Neuronal stem cell (in vitro differentiated cells): ENCODE measurements around the gene LUZP2.

Experiments used
- DNase-seq: peaks from one replicate; pipeline ENCODE4 v3.0.0-alpha.2; 2013; ENCODE audit warnings: low spot score
- H2AFZ ChIP-seq: one replicate; pipeline ENCODE4 v1.6.1; 2013; ENCODE audit warnings: mild to moderate bottlenecking, low read length, inconsistent platforms
- H2AK5ac ChIP-seq: 2 replicates; pipeline ENCODE4 v1.6.1; 2013; ENCODE audit warnings: low read depth, mild to moderate bottlenecking, inconsistent platforms, low read length, moderate library complexity, mixed read lengths
- H2BK120ac ChIP-seq: 2 replicates; pipeline ENCODE4 v1.6.1; 2013; ENCODE audit warnings: low read depth, mild to moderate bottlenecking, inconsistent platforms, low read length, moderate library complexity, mixed read lengths
- H2BK12ac ChIP-seq: one replicate; pipeline ENCODE4 v1.6.1; 2013; ENCODE audit warnings: low read length, inconsistent platforms
- H2BK15ac ChIP-seq: 2 replicates; pipeline ENCODE4 v1.6.1; 2013; ENCODE audit warnings: mild to moderate bottlenecking, low read length, inconsistent platforms, mixed read lengths
- H2BK5ac ChIP-seq: one replicate; pipeline ENCODE4 v1.6.1; 2013; ENCODE audit warnings: inconsistent platforms, mild to moderate bottlenecking, low read length, moderate library complexity
- H3K14ac ChIP-seq: one replicate; pipeline ENCODE4 v1.6.1; 2013; ENCODE audit warnings: low read length, inconsistent platforms
- H3K18ac ChIP-seq: 2 replicates; pipeline ENCODE4 v1.6.1; 2013; ENCODE audit warnings: low read length, inconsistent platforms
- H3K23ac ChIP-seq: 2 replicates; pipeline ENCODE4 v1.6.1; 2013; ENCODE audit warnings: low read depth, mild to moderate bottlenecking, mixed read lengths, low read length, inconsistent platforms; ENCODE audit not compliant: poor library complexity
- H3K27ac ChIP-seq: replicated peaks from 3 replicates; pipeline ENCODE4 v1.5.1; 2013; ENCODE audit warnings: low read length, inconsistent platforms
- H3K27me3 ChIP-seq, 3 experiments: 2 replicates each; pipeline ENCODE4 v1.6.1; 2013; ENCODE audit warnings: low read length in 3 of 3, mild to moderate bottlenecking in 2 of 3, inconsistent platforms in 1 of 3, low read depth in 1 of 3, mixed read lengths in 1 of 3, moderate library complexity in 1 of 3; ENCODE audit not compliant: control insufficient read depth in 3 of 3, insufficient read depth in 3 of 3
- H3K36me3 ChIP-seq, 2 donors: replicated peaks in 1 of 2; 2 replicates each; pipeline ENCODE4 v1.6.1; 2013; ENCODE audit warnings: low read length in 2 of 2; ENCODE audit not compliant: control insufficient read depth in 2 of 2, insufficient read depth in 2 of 2
- H3K4ac ChIP-seq: 2 replicates; pipeline ENCODE4 v1.6.1; 2013; ENCODE audit warnings: inconsistent platforms, mild to moderate bottlenecking, low read length, moderate library complexity
- H3K4me1 ChIP-seq, 2 donors: 1 replicate in 1 of 2; 2 replicates in 1 of 2; pipeline ENCODE4 v1.6.1; 2013; ENCODE audit warnings: low read length in 2 of 2, low read depth in 1 of 2; ENCODE audit not compliant: control insufficient read depth in 2 of 2, insufficient read depth in 1 of 2
- H3K4me2 ChIP-seq: one replicate; pipeline ENCODE4 v1.6.1; 2013; ENCODE audit warnings: mild to moderate bottlenecking, low read length, inconsistent platforms; ENCODE audit not compliant: insufficient read depth, poor library complexity, severe bottlenecking
- H3K4me3 ChIP-seq, 2 donors: 2 replicates each; pipeline ENCODE4 v1.5.1; 2013; ENCODE audit warnings: low read length in 2 of 2, mild to moderate bottlenecking in 2 of 2, inconsistent platforms in 1 of 2, moderate library complexity in 1 of 2
- H3K79me1 ChIP-seq: one replicate; pipeline ENCODE4 v1.6.1; 2013; ENCODE audit warnings: low read depth, mild to moderate bottlenecking, inconsistent platforms, low read length, moderate library complexity
- H3K9ac ChIP-seq: one replicate; pipeline ENCODE4 v1.6.1; 2013; ENCODE audit warnings: mild to moderate bottlenecking, low read depth, low read length, inconsistent platforms; ENCODE audit not compliant: poor library complexity
- H3K9me3 ChIP-seq, 2 donors: replicated peaks in 1 of 2; 2 replicates each; pipeline versions ENCODE3 to v1.6.1; 2013; ENCODE audit warnings: low read length in 2 of 2, mild to moderate bottlenecking in 2 of 2, inconsistent platforms in 1 of 2, low read depth in 1 of 2, mixed read lengths in 1 of 2, moderate library complexity in 1 of 2; ENCODE audit not compliant: control insufficient read depth in 2 of 2, insufficient read depth in 1 of 2
- H4K8ac ChIP-seq: one replicate; pipeline ENCODE4 v1.6.1; 2013; ENCODE audit warnings: low read depth, mild to moderate bottlenecking, inconsistent platforms, low read length, moderate library complexity
- H4K91ac ChIP-seq: one replicate; pipeline ENCODE4 v1.6.1; 2013; ENCODE audit warnings: low read length, low read depth, mild to moderate bottlenecking, inconsistent platforms; ENCODE audit not compliant: poor library complexity
- WGBS, 2 donors: extraction: QIAGEN DNeasy Blood & Tissue Kit; methylation state at CpG; one replicate each; pipeline ENCODE4 v1.1.7; 2013; ENCODE audit warnings: missing lambda C conversion rate in 2 of 2, mixed read lengths in 1 of 2; ENCODE audit not compliant: insufficient read length in 2 of 2, insufficient replicate concordance in 1 of 2; ENCODE audit errors: extremely low coverage in 2 of 2; 5-methylcytosine and 5-hydroxymethylcytosine counted together

LUZP2 gene

DNA sequence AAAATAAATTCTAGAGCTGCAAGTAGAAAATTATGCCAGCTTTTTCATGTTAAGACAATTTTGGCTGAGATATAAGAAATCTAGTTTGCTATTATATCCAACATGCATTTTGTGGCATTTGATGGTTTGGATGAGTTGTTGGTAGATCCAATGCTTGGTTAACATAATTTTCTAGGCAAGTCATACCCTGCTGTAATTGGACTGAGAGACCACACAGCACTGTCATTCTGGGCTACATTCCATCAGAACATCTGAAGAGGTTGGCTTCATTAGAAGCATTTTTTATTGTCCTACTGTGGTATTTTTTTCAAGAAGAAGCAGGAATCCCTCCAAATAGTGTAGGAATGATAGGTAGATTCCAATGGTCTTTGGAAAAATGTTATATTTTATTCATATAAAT is 561.0 kb downstream of the LUZP2 start:
- Histone ChIP-seq H3K4ac (no peak overlapping the region), H3K18ac (no peak overlapping the region), H3K27ac (no peak overlapping the region), H3K79me1 (no peaks in the 10 kb centered on the region), H3K9ac (no peak overlapping the region), H4K8ac (no peak overlapping the region), H3K14ac (no peak overlapping the region), H3K36me3 (no peaks in the 10 kb centered on the region), H4K91ac (no peak overlapping the region), H2BK12ac (no peak overlapping the region), H3K4me3 (no peak overlapping the region), H2BK5ac (no peak overlapping the region), H2AK5ac (no peak overlapping the region), H3K23ac (no peak overlapping the region), H2AFZ (no peak overlapping the region), H2BK15ac (no peak overlapping the region), H3K27me3 (no peaks in the 10 kb centered on the region), H2BK120ac (no peak overlapping the region), H3K4me1 (no peaks in the 10 kb centered on the region), H3K4me2 (no peak overlapping the region), H3K9me3 (no peaks in the 10 kb centered on the region)
- DNase-seq, result no peak

DNA sequence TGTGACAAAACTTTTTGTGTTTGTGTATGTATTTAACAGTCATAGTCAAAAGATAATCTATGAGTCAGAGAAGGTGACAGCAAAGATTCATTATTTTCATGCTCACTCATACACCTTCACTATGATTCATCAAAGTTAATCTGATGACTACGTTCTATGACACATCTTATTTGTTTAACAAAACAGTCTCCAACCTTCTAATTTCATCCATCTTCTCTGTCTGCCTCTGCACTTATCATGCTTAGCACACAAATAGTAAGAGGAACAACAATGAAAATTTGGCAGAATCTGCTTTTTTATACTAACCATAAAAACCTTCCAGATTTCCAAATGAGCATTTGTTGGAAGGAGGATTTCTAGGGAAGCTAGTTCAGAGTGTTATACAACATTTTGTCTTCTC is 568.9 kb downstream of the LUZP2 start:
- Histone ChIP-seq H3K4me3 (no peak overlapping the region), H3K14ac (no peak overlapping the region), H2BK15ac (no peak overlapping the region), H4K8ac (no peak overlapping the region), H3K27ac (no peak overlapping the region), H3K9me3 (no peaks in the 10 kb centered on the region), H2AK5ac (no peak overlapping the region), H3K36me3 (no peaks in the 10 kb centered on the region), H3K4ac (no peak overlapping the region), H3K9ac (no peak overlapping the region), H3K4me1 (no peaks in the 10 kb centered on the region), H3K79me1 (no peaks in the 10 kb centered on the region), H4K91ac (no peak overlapping the region), H3K4me2 (no peak overlapping the region), H2AFZ (no peak overlapping the region), H3K23ac (no peak overlapping the region), H2BK12ac (no peak overlapping the region), H2BK120ac (no peak overlapping the region), H3K27me3 (no peaks in the 10 kb centered on the region), H2BK5ac (no peak overlapping the region), H3K18ac (no peak overlapping the region)
- no CpG with 5 or more reads among the region's 1 CpG for WGBS, 2 donors
- DNase-seq, result no peak

DNA sequence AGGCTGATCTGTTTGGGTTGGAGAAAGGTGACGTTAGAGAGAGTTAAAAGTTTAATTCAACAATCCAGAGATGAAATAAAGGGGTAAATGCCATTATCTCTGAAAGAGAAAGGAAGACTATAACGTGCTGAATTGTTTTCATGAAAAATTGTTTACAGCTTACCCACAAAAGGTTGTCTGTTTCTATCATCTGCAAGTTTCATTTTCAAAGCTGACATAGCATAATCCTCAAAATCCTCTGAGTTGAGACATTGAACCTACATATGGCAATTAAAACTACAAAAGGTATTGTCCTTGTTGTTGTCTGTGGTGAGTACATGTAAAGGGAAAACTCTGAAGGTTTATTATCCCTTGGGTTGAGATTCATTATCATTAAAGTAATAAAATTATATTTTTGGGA is 569.9 kb downstream of the LUZP2 start:
- Histone ChIP-seq H3K79me1 (no peaks in the 10 kb centered on the region), H3K4me3 (no peak overlapping the region), H4K91ac (no peak overlapping the region), H3K4ac (no peak overlapping the region), H4K8ac (no peak overlapping the region), H3K18ac (no peak overlapping the region), H3K4me2 (no peak overlapping the region), H3K23ac (no peak overlapping the region), H2AK5ac (no peak overlapping the region), H3K4me1 (no peaks in the 10 kb centered on the region), H2BK15ac (no peak overlapping the region), H3K9me3 (no peaks in the 10 kb centered on the region), H3K27me3 (no peaks in the 10 kb centered on the region), H2BK120ac (no peak overlapping the region), H3K27ac (no peak overlapping the region), H3K14ac (no peak overlapping the region), H2BK5ac (no peak overlapping the region), H2AFZ (no peak overlapping the region), H3K9ac (no peak overlapping the region), H2BK12ac (no peak overlapping the region), H3K36me3 (no peaks in the 10 kb centered on the region)
- no CpG with 5 or more reads among the region's 2 CpGs for WGBS, 2 donors
- no peak for DNase-seq

DNA sequence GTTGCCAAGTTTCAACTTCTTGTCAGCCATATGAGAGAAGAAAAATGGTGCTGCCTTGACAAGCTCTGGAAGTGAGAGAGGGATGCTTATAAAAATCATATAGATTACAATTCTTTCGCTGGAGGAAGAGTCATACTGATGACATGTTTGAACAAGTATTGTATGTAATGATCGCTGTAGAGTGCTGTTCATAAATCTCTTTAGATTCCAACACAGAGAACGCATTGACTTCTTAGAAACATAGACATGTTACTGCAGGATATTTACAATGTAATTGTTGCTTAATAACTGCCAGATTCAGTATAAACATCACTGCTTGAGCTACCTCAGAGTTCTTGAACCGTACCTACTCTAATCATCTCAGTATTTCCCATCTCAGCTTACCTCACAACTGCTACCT is 571.6 kb downstream of the LUZP2 start:
- Histone ChIP-seq H3K4me3 (no peak overlapping the region), H4K91ac (no peak overlapping the region), H3K14ac (no peak overlapping the region), H3K9me3 (no peaks in the 10 kb centered on the region), H2AK5ac (no peak overlapping the region), H3K79me1 (no peaks in the 10 kb centered on the region), H3K9ac (no peak overlapping the region), H3K36me3 (no peaks in the 10 kb centered on the region), H3K23ac (no peak overlapping the region), H2BK15ac (no peak overlapping the region), H3K27ac (no peak overlapping the region), H3K4me1 (no peaks in the 10 kb centered on the region), H3K27me3 (no peaks in the 10 kb centered on the region), H2AFZ (no peak overlapping the region), H3K4me2 (no peak overlapping the region), H4K8ac (no peak overlapping the region), H2BK12ac (no peak overlapping the region), H2BK120ac (no peak overlapping the region), H3K4ac (no peak overlapping the region), H2BK5ac (no peak overlapping the region), H3K18ac (no peak overlapping the region)
- DNase-seq, result no peak
- WGBS, 2 donors, result no CpG with 5 or more reads among the region's 4 CpGs
